ENCODE data around the gene UBXN4. TPM values are rescaled to one million over a fixed set of nuclear protein-coding genes. Genes with fewer than 3 reads are reported as not detected.

UBXN4 gene
- total and polyA plus RNA-seq, 2 of the 4 experiments (the other 2 are of a cell fraction): 48.1 to 49.1 TPM

- Histone ChIP-seq H2BK5ac (ENCODE audit: low read depth, low read length, poor library complexity, severe bottlenecking) (no peak overlapping the region), H3K56ac (ENCODE audit: extremely low read depth, insufficient read depth, low read length) (no peak overlapping the region), H2AFZ (replicated peaks; ENCODE audit: low read length, poor library complexity) (peak overlapping the region; percentile 23), H3K79me1 (ENCODE audit: low read depth in 1 of 2, low read length in 2 of 2) (0 out of 4 replicates have a peak, but pooled peaks cover 0 to 8% of the 10 kb centered on the region in 2 experiments), H3K4ac (ENCODE audit: low read depth, low read length) (no peak overlapping the region; the same call in 1 of the 2 replicates), H3K27me3 (ENCODE audit: control insufficient read depth, insufficient read depth, low read length) (no peaks in the 10 kb centered on the region), H2BK120ac (ENCODE audit: low read depth, low read length) (no peak overlapping the region), H2AK9ac (replicated peaks; ENCODE audit: low read depth, low read length, poor library complexity) (peak overlapping the region; percentile 44), H2AK5ac (ENCODE audit: low read depth, low read length) (no peak overlapping the region), H4K8ac (ENCODE audit: low read depth in 2 of 2, low read length in 2 of 2) (no peak overlapping the region), H3K9me3 (ENCODE audit: control insufficient read depth, insufficient read depth, low read length) (peaks cover 5% of the 10 kb centered on the region; the same call in 1 of the 2 replicates), H3K14ac (replicated peaks; ENCODE audit: low read depth, low read length) (no peak overlapping the region), H4K20me1 (ENCODE audit: insufficient read depth, low read length) (no peaks in the 10 kb centered on the region), H3K36me3 (ENCODE audit: control insufficient read depth, insufficient read depth, low read length) (no peaks in the 10 kb centered on the region; the same call in 1 of the 2 replicates), H3K23ac (ENCODE audit: low read depth, low read length) (no peak overlapping the region), H4K91ac (ENCODE audit: insufficient read depth, low read depth, low read length) (no peak overlapping the region), H3K27ac (ENCODE audit: insufficient read depth, low read length) (no peak overlapping the region), H3K4me1 (ENCODE audit: control insufficient read depth, insufficient read depth, low read length) (peaks cover 8% of the 10 kb centered on the region), H3K9me1 (ENCODE audit: insufficient read depth, low read length) (0 out of 2 replicates have a peak, but pooled peaks cover 2% of the 10 kb centered on the region), H3K18ac (ENCODE audit: low read depth, low read length) (no peak overlapping the region), H2BK20ac (ENCODE audit: low read depth, low read length) (no peak overlapping the region), H3K9ac (ENCODE audit: low read depth, low read length) (no peak overlapping the region), H3K4me2 (ENCODE audit: low read depth, low read length) (no peak overlapping the region), H2BK15ac (ENCODE audit: low read depth, low read length) (no peak overlapping the region), H4K5ac (ENCODE audit: low read depth, low read length) (no peak overlapping the region), H3K4me3 (ENCODE audit: insufficient read depth, low read depth, low read length) (no peak overlapping the region)
- POLR2A ChIA-PET (ENCODE audit: unreplicated experiment): no interaction called here
- ATAC-seq (ENCODE audit: low read depth): no peak
- in situ Hi-C loops (cut with MboI; ENCODE audit: low sequenced_read_pairs) (no loop called here), intact Hi-C loops (cut with micrococcal nuclease) (no loop called here), dilution Hi-C loops (cut with HindIII; ENCODE audit: low sequenced_read_pairs, unreplicated experiment) (no loop called here)
- BruUV-seq (replicated peaks): no TSS peak
- CTCF ChIA-PET: interaction anchor here (1.3 kb wide), 1 partner anchor 15 kb away, joined by 4 read pairs; no protein-coding TSS in a partner anchor
- no CpG with 5 or more reads among the region's 7 CpGs for WGBS, 2 experiments (ENCODE audit: extremely low coverage in 2 of 2, insufficient read length in 1 of 2)
- no peak for DNase-seq
- TF ChIP-seq USF2 (IDR thresholded peaks at IDR 0.05; ENCODE audit: low read depth, low read length) (no peak), CEBPB (IDR thresholded peaks at IDR 0.05; ENCODE audit: low read depth, low read length) (no peak), RAD21 (IDR thresholded peaks at IDR 0.05; ENCODE audit: low read length) (no peak), BHLHE40 (IDR thresholded peaks at IDR 0.05; ENCODE audit: low read depth, low read length) (no peak), MAFK (IDR thresholded peaks at IDR 0.05; ENCODE audit: low read depth, low read length) (no peak), MXI1 (IDR thresholded peaks at IDR 0.05; ENCODE audit: borderline replicate concordance, low read depth, low read length) (no peak), RCOR1 (IDR thresholded peaks at IDR 0.05; ENCODE audit: insufficient replicate concordance, low read length) (no peak), SMC3 (IDR thresholded peaks at IDR 0.05; ENCODE audit: low read depth, low read length) (no peak), FOS (IDR thresholded peaks at IDR 0.05; ENCODE audit: low read depth, low read length) (no peak), CTCF (conservative IDR thresholded peaks at IDR 0.05; ENCODE audit: low read depth, low read length) (no peak), MAZ (IDR thresholded peaks at IDR 0.05; ENCODE audit: borderline replicate concordance, low read depth, low read length) (no peak)
Measured at GRCh38 chr2:135792401-135793150, 50.9 kb downstream of the UBXN4 start.

Measured in IMR-90 (cell line).